DMS153 treated with DMSO at 0.1 percent for 48 hours (cell line): ENCODE results near the gene TCEAL9.
A peak's percentile ranks its signal among the peaks of the same experiment; 100 is the strongest.
"Not testable (repeated sequence)": the region's sequence is repeated elsewhere in the genome, so short reads cannot be mapped to it uniquely, and the experiment has no call there.

Source experiments
- DNase-seq: peaks from one replicate; lab custom pipeline; 2025; ENCODE audit not compliant: unreplicated experiment; lab: John Stamatoyannopoulos, UW

The TCEAL9 gene

DNA sequence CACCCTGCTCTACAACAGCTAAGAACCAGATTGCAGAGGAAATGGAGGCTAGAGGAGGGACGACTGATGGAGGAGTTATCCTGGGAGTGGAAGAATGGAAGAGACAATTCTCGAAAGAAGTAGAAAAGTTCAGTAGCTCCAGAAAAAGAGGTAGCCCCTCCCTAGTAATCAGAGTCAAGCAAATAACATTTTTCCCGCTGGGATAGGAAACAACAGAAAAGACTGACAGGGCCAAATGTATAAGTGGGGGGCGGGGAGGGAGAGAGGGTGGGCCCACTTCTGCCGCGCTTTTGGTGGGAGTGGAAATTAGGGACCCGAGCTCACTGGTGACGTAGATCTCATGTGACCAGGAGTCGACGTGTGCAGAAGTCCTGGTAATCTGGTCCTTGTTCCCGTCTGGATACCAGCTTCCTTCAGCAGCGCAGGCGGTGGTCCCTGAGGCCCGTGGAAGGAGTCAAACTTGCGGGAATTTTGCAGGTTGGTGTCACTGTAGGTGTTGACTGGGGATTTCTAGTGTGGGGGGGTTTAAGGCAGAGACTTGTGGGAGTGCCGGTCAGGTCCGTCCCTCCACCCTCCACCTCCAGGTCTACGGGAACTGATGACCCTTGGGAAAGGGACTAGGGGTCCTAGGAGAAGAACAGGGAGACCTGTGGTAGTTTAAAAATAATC, at the start of gene TCEAL9:
TSS of gene TCEAL9 (plus strand) at position 377 of the 669 bp plus-strand sequence. CDS start 1,179 bp downstream, outside the sequence.
- DNase-seq = no peak

DNA sequence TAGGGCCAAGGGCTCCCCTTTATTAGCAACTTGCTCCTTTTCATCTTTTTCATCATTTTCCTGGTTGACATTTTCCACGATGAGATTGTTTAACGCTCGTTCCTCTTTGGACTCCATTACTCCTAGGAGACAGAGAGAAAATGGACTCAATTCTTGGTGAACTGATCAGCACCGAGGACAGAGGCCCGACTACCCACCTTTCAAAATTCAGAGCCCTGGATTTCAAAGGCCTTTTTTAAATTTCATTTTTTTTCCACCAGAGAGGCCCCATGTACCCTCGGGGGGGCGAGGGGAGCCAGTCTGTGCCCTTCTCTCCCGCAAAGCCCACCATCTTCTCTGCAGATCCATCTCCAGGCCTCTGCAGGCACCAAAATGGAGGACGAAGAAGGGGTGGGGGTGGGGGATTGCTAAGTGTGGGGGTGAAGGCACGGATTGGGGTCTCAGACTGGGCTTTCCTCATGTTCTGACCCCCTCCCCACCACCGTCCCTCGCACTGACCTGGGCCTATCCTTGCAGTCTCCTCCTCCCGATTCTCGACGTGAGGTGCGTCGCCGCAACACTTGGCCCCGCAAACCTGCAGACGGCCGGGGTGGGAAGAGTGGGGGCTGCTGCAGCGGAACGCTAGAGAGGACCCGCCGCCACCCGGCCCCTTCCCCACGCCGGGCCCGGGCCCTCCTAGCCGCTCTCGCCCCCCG, 46.3 kb upstream of the TCEAL9 start:
- DNase-seq = no peak

GRCh38 chrX:103310555-103311398, 45.5 kb upstream of the TCEAL9 start, which contains the start of gene BEX2:
BEX2 (minus strand) TSS chrX:103310990; CDS start chrX:103309976, 1,014 bp downstream.
- peak; percentile 37 for DNase-seq

DNA sequence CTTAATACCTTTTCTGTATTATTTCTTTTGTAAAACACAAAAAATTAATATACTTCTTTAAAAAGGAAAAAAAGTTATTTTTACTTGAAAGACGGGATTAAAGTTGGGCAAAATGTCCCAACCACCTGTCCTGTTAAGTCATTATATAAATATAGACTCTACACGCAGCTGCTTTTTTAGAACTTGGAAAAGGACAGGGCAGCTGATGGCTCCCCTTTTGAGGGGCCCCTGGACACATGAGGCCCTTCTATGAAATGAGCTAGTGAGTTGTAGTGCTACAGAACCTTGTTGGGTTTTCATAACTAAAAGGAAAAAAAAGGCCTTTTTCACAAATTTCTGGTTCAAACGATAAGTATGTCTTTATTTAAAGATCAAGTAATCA, 44.9 kb upstream of the TCEAL9 start:
- DNase-seq = no peak

- DNase-seq = no peak
Measured at GRCh38 chrX:103329991-103330390, 26.3 kb upstream of the TCEAL9 start, which contains the start of gene TCEAL7. TCEAL7 (plus strand) TSS chrX:103330239; CDS start chrX:103331404, 1,165 bp downstream.

- no peak for DNase-seq
Measured at GRCh38 chrX:103330681-103331288, 25.5 kb upstream of the TCEAL9 start.

DNA sequence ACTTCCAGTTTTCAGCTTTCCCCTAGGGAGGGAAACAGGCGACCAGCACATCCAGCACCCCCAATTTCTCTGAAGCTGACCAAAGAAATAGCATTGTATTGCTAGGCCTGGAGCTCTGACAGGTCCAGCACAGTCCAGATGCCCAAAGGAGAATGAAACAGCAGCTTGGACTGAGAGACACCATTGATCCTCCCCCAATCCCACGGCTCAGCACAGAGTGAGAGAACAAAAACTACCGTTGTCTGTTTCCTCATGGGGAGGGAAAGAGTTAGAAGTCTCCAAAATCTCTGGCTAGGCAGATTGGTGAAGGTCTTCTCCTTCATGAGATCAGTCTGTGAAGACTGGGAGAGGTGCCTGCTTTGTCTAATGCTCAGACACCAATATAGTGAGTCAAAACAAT, 17.6 kb upstream of the TCEAL9 start:
- no peak for DNase-seq

DNA sequence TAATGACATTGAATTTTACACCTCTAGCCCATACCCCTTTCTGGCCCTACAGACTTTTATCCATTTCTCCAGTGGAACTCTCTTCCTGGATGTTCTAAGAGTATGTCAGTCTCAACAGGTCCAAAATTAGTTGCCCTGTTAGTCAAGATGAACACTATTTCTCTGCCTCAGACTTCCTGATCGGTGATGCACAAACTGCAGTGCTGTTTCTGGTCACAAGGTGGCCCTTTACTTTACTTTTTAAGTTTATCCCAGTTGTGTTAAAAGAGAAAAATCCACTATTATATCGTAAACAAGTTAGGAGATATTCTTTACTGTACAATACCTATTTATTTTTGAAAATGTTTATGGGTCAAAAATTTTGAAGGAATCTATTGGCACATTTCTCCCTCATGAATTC, 13.2 kb upstream of the TCEAL9 start:
- DNase-seq = no peak

DNA sequence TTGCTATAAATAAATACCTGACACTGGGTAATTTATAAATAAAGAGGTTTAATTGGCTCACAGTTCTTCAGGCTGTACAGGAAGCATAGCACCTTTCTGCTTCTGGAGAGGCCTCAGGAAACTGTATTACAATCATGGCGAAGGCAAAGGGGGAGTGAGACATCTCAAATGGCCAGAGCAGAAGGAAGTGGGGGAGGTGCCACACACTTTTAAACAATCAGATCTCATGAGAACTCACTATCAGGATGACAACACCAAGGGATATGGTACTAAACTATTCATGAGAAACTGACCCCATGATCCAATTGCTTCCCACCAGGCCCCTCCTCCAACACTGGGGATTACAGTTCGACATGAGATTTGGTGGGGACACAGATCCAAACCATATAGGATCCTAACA, 11.7 kb upstream of the TCEAL9 start:
- no peak for DNase-seq

- no peak for DNase-seq
Measured at GRCh38 chrX:103347682-103348397, 8.5 kb upstream of the TCEAL9 start.

DNA sequence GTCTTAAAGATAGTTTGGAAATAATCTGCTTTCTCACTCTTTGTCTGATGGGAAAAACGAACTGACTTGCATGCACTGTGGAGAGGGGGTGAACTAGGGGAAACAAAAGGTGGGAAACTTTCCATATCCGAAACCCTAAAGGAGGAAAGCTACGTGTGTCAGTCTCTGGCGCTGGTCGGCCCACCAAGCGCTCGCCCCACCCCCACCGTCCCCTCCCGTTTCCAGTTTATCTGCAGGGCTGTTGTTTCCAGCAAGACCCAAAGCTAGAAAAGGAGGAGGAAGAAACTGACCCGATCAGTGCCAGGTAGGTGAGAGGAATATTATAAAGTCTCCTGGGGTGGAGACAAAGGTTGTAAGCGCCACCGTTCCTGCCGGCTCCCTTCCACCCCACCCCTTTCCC, 552 bp downstream of the TCEAL9 start:
- DNase-seq = no peak

DNA sequence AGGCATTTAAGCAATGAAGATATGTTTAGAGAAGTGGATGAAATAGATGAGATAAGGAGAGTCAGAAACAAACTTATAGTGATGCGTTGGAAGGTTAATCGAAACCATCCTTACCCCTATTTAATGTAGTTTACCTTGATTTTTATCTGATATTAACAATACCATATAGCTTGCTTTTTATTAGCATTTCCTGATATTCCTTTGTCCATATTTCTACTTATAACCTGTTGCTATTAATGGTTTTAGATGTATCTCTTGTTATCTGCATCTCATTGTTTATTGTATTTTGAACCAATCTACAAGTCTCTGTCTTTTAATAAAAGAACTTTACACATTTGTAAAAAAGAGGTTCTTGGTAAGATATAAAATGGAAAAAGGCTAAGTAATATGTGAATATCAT, 1.6 kb downstream of the TCEAL9 start:
- DNase-seq = no peak

GRCh38 chrX:103359605-103360004, 3.3 kb downstream of the TCEAL9 start:
- not testable (repeated sequence) for DNase-seq

- no peak for DNase-seq
Measured at GRCh38 chrX:103360092-103360491, 3.8 kb downstream of the TCEAL9 start.

DNA sequence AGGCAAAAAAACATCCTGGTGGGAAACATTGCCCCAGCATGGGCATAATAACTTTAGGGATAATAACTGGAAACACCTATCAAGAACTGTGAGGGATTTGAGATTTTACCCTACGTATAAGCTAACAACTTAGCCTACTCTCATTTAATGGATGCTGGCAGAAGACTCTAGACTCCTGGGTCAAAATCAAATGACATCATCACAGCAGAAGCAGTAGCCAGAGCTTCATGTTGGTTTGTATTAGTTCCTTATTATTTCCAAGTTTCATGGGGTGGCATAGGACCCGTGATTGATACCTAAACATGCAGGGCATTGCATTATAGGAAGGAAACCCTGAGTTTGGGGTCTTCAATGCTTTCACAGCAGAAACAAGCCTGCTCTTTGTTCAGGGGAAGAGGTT, 4.6 kb downstream of the TCEAL9 start:
- no peak for DNase-seq

DNA sequence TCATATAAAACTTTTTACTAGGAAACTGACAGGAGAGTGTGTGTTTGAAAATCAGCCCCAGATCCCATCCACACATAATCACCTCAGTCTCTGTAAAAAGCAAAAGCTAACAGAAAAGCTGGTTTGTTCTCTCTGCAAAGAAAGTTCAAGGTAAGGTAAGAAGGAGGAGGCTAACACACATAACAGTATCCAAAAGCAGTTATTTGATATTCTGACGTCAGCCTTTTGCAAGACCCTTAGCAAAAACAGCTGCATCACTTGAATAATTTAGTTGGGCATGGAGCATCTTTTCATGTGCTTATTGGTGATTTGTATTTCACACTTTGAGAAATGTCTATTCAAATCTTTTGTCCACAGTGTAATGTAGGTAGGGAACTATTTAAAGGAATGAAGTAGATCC, 5.5 kb downstream of the TCEAL9 start:
- no peak for DNase-seq

- DNase-seq = no peak
Measured at GRCh38 chrX:103362474-103362873, 6.2 kb downstream of the TCEAL9 start.

DNA sequence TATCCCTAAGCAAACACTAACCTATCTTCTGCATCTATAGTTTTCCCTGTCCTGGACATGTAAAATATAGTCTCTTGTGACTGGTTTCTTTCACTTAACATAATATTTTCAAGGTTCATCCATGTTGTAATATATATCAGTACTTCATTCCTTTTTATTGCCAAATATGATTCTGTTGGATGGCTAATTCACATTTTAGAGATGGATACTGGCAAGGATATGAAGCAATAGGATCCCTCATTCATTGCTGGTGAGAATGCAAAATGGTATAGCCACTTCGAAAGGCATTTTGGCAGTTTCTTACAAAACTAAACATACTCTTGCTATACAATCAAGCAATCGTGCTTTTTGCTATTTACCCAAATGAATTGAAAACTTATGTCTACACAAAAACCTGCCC, 6.7 kb downstream of the TCEAL9 start:
- no peak for DNase-seq

GRCh38 chrX:103367502-103367901, 11.2 kb downstream of the TCEAL9 start:
- no peak for DNase-seq

GRCh38 chrX:103369479-103369878, 13.2 kb downstream of the TCEAL9 start:
- no peak for DNase-seq

DNA sequence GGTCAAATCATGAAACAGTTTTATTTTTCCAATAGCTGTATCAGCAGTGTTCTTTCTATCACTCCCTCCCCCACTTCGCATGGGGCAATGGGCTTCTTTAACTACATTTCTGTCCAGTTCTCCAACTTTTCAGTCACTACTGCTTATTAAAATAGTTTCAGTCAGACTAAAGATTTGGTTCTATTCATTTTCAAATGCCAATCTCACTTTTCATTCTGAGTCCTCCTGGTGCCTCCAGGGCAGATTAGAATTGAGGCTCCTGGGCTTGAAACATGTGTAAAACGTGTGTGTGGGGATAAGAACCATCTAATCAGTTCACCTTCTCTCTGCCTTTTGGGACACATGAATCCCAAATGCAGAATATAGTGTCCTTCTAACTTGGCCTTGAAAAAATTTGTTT, 16.6 kb downstream of the TCEAL9 start:
- DNase-seq = no peak
